Inflammatory macrophage treated with lipopolysaccharide for 4 hours (primary cell): ENCODE data around the gene SMYD3.
"Not testable (repeated sequence)": the region's sequence is repeated elsewhere in the genome, so short reads cannot be mapped to it uniquely, and the experiment has no call there.

Source experiments
- DNase-seq: peaks from one replicate; pipeline ENCODE4 v3.0.0-alpha.2; 2020

The SMYD3 gene

GRCh38 chr1:245774196-245774595 is 732.9 kb downstream of the SMYD3 start:
- no peak for DNase-seq

- no peak for DNase-seq
Observed at GRCh38 chr1:245773344-245773743, 733.7 kb downstream of the SMYD3 start.

GRCh38 chr1:245772739-245773138 is 734.3 kb downstream of the SMYD3 start:
- DNase-seq, result no peak

GRCh38 chr1:245772325-245772724 is 734.8 kb downstream of the SMYD3 start:
- no peak for DNase-seq

GRCh38 chr1:245771511-245772281 is 735.4 kb downstream of the SMYD3 start:
- no peak for DNase-seq

- no peak for DNase-seq
Observed at GRCh38 chr1:245770156-245770555, 736.9 kb downstream of the SMYD3 start.

- no peak for DNase-seq
Observed at GRCh38 chr1:245768596-245768995, 738.5 kb downstream of the SMYD3 start.

GRCh38 chr1:245765230-245766000 is 741.7 kb downstream of the SMYD3 start:
- no peak for DNase-seq

GRCh38 chr1:245763873-245764331 is 743.2 kb downstream of the SMYD3 start:
- DNase-seq, result no peak

- no peak for DNase-seq
Observed at GRCh38 chr1:245762396-245762910, 744.6 kb downstream of the SMYD3 start.

GRCh38 chr1:245760301-245760700 is 746.8 kb downstream of the SMYD3 start:
- DNase-seq, result no peak

GRCh38 chr1:245754463-245754961 is 752.6 kb downstream of the SMYD3 start:
- DNase-seq, result no peak

- DNase-seq, result no peak
Observed at GRCh38 chr1:245753807-245754206, 753.3 kb downstream of the SMYD3 start.

GRCh38 chr1:245752561-245752960 is 754.5 kb downstream of the SMYD3 start:
- DNase-seq, result no peak

GRCh38 chr1:245751726-245752470 is 755.2 kb downstream of the SMYD3 start:
- DNase-seq, result no peak

- DNase-seq, result no peak
Observed at GRCh38 chr1:245751116-245751515, 756.0 kb downstream of the SMYD3 start.

GRCh38 chr1:245750261-245750660 is 756.8 kb downstream of the SMYD3 start:
- DNase-seq, result no peak

GRCh38 chr1:245749053-245749452 is 758.0 kb downstream of the SMYD3 start:
- no peak for DNase-seq

- DNase-seq, result no peak
Observed at GRCh38 chr1:245748646-245749045, 758.4 kb downstream of the SMYD3 start.

- DNase-seq, result no peak
Observed at GRCh38 chr1:245748240-245748639, 758.8 kb downstream of the SMYD3 start.

GRCh38 chr1:245742896-245743295 is 764.2 kb downstream of the SMYD3 start:
- no peak for DNase-seq

GRCh38 chr1:245740336-245740735 is 766.7 kb downstream of the SMYD3 start:
- DNase-seq, result not testable (repeated sequence)

- no peak for DNase-seq
Observed at GRCh38 chr1:245730801-245731200, 776.3 kb downstream of the SMYD3 start.
